Activated T-cell treated with anti-CD3 and anti-CD28 coated beads, Interleukin-2, amount 50 U/mL, for 24 hours (primary cell): Measurements from ENCODE around the gene FSD1.
"Not testable (repeated sequence)": the region's sequence is repeated elsewhere in the genome, so short reads cannot be mapped to it uniquely, and the experiment has no call there.

Experiments used
- DNase-seq: peaks from one replicate; pipeline ENCODE4 v3.0.0-alpha.2; 2020
- H3K27ac Mint-ChIP-seq: 2 replicates; pipeline ENCODE4 v1.8.0; 2020; ENCODE audit warnings: mild to moderate bottlenecking, mixed read lengths
- H3K27me3 Mint-ChIP-seq: 2 replicates; pipeline ENCODE4 v1.8.0; 2020; ENCODE audit warnings: mixed read lengths
- H3K36me3 Mint-ChIP-seq: 2 replicates; pipeline ENCODE4 v1.8.0; 2020; ENCODE audit warnings: low read depth, mixed read lengths
- H3K4me1 Mint-ChIP-seq: 2 replicates; pipeline ENCODE4 v1.8.0; 2020; ENCODE audit warnings: low read depth, mixed read lengths
- H3K4me3 Mint-ChIP-seq: 2 replicates; pipeline ENCODE4 v1.8.0; 2020; ENCODE audit warnings: mild to moderate bottlenecking, moderate library complexity, mixed read lengths
- H3K9me3 Mint-ChIP-seq: 2 replicates; pipeline ENCODE4 v1.8.0; 2020; ENCODE audit warnings: mixed read lengths

FSD1 gene

DNA sequence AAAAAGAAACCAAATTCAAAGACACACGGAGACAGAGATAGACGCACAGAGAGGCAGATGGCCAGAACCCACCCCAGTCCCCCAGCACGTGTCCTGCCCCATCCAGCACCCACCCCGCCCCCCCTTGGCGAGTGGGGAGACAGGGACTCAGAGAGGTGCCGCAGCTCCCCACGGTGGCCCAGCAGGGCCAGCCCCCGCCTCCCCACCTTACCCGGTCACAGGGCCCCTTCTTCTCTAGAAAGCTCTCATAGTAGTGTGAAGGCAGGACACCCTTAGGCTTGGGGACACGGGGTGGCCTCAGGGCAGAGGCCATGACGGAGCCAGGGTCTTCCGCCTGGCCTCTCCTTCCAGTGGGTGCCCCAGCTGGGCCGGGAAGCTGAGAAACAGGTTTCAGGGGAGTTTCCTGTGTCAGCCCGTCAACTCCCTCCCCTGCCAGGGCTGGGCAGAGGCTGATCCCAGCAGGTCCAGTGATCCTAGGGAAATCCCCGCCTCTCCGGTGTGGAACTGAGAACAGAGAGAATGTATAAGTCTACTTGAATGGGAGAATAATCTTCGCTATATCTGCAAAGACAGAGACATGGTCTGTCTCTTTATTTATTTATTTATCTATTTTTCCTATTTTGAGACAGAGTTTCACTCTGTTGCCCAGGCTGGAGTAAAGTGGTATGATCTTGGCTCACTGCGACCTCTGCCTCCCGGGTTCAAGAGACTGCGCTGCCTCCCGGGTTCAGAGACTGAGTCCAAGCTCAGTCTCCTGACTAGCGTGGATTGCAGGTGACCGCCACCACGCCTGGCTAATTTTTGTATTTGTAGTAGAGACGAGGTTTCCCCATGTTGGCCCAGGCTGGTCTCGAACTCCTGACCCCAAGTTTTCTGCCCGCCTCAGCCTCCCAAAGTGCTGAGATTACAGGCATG lies 34.3 kb downstream of the FSD1 start, which contains the start of gene STAP2:
STAP2 (minus strand) TSS at position 387 of the 915 bp plus-strand sequence; CDS start at position 313, 74 bp downstream.
- H3K9me3 Mint-ChIP-seq = peaks cover 8% of the 10 kb centered on the region
- peak; percentile 65 for DNase-seq
- peaks cover 2% of the 10 kb centered on the region for H3K36me3 Mint-ChIP-seq
- H3K4me3 Mint-ChIP-seq = peak within 1 kb of the TSS; percentile 85
- peak within 1 kb of the TSS; percentile 88 for H3K27ac Mint-ChIP-seq
- H3K27me3 Mint-ChIP-seq = no peaks in the 10 kb centered on the region
- H3K4me1 Mint-ChIP-seq = peaks cover 25% of the 10 kb centered on the region

DNA sequence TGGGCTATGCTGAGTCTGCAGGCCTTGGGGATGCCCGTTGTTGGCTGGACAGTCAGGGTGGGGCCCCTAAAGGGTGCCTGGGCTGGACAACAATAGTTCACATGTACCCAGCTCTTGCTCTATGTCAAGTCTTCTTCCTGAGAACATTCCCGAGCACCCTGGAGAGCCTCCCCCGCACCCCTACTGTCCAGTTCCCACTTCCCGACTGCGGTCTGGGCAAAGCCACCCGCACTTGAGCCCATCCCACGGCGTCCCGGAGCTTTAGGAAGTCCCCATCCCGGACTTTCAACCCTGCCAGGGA lies 37.9 kb downstream of the FSD1 start:
- Mint-ChIP-seq H3K27me3 (no peaks in the 10 kb centered on the region), H3K4me1 (peaks cover 36% of the 10 kb centered on the region), H3K36me3 (peaks cover 17% of the 10 kb centered on the region), H3K27ac (peak overlapping the region; percentile 97), H3K9me3 (no peaks in the 10 kb centered on the region), H3K4me3 (peak overlapping the region; percentile 90)
- DNase-seq = no peak

DNA sequence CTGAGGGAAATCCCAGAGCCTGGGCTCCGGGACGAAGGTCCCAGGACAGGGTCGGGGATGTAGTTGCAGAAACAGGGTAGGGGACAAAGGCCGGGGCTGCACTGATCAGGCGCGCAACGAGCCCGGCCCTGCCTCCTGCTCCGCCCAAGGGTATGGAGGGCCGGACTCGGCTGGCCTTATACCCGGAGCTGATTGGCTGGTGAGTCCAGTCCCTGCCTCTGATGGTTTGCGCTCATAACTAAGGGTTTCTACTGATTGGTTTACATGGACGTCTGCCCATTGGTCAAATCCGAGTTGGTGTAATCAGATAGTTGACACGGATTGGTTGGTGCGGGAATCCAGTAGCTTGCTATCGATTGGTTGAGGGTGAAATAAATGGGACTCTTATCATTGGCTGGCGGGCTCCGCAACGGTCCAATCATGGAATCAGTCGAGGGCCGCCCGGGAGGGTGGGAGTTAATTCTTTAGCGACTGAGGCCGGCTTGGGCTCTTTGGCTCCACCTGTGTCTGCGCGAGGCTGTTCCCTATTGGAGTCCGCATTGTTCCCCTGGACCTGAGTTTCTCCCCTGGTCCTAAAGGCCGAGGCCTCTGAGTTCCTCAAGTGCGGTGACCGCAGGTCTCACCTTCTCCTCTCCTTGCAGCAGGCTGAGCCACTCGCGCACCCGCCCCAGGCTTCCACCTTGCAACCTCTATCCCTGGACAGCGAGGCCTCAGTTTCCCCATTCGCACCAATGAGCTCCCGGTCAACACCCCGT lies 38.4 kb downstream of the FSD1 start:
- Mint-ChIP-seq H3K27ac (peak overlapping the region; percentile 97), H3K4me1 (peaks cover 35% of the 10 kb centered on the region), H3K9me3 (no peaks in the 10 kb centered on the region), H3K36me3 (peaks cover 22% of the 10 kb centered on the region), H3K27me3 (no peaks in the 10 kb centered on the region), H3K4me3 (peak overlapping the region; percentile 90)
- peak; percentile 91 for DNase-seq

DNA sequence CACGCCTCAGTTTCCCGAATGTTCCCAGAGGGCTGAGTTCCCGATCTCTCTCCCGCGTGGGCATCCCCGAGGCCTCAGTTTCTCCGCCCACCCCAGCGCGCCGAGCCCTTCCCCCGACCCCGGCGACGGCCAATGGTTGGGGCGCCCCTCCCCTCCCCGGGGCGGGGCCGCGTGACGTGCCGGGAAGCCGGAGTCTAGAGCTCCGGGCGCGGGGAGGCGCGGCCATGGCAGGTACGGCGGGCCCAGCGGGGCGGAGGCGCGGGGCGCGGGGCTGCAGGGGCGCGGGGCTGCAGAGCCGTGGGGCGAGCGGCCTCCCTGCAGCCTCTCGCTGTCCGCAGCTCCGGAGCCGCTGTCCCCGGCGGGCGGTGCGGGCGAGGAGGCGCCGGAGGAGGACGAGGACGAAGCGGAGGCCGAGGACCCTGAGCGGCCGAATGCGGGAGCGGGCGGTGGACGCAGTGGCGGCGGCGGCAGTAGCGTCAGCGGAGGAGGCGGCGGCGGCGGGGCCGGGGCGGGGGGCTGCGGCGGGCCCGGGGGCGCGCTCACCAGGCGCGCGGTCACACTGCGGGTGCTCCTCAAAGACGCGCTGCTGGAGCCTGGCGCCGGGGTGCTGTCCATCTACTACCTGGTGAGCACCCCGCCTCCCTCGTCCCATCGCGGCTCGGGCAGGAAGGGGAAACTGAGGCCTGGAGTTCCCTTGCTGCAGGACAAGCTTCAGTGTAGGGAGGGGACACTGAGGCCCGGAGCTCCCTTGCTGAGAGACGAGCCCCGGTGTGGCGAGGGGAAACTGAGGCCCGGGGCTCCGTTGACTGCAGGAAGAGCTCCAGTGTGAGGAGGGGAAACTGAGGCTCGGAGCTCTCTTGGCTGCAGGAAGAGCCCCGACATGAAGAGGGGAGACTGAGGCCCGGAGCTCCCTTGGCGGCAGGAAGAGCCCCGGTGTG lies 39.2 kb downstream of the FSD1 start, which contains the start of gene MPND:
MPND (plus strand) TSS at position 193 of the 938 bp plus-strand sequence; CDS start at position 225, 32 bp downstream.
- Mint-ChIP-seq H3K9me3 (no peaks in the 10 kb centered on the region), H3K27ac (peak within 1 kb of the TSS; percentile 97), H3K27me3 (no peaks in the 10 kb centered on the region), H3K4me1 (peaks cover 28% of the 10 kb centered on the region), H3K4me3 (peak within 1 kb of the TSS; percentile 90), H3K36me3 (peaks cover 28% of the 10 kb centered on the region)
- DNase-seq = peak; percentile 96

GRCh38 chr19:4345342-4346019 lies 41.1 kb downstream of the FSD1 start:
- Mint-ChIP-seq H3K27me3 (no peaks in the 10 kb centered on the region), H3K4me1 (peaks cover 20% of the 10 kb centered on the region), H3K36me3 (peaks cover 42% of the 10 kb centered on the region), H3K4me3 (peak overlapping the region; percentile 19), H3K9me3 (no peaks in the 10 kb centered on the region), H3K27ac (peak overlapping the region; percentile 26)
- no peak for DNase-seq

DNA sequence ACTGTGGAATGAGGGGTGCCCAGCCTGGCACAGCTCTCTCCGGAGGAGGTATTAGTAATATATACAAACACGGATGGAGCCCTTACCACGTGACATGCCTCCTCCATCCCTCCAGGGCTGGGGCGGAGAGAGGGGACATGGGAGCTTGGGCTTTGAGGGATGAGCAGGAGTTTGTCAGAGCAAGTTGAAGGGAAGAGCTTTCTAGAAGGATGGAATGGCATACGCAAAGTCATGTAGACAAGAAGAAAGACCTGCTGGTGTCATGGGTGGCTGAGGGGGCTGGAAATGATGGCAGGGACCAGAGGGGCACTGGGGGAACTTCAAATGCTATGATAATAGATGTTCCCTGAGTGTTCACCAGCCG lies 41.6 kb downstream of the FSD1 start:
- Mint-ChIP-seq H3K4me3 (no peak overlapping the region), H3K4me1 (peaks cover 20% of the 10 kb centered on the region), H3K27me3 (no peaks in the 10 kb centered on the region), H3K27ac (no peak overlapping the region), H3K9me3 (no peaks in the 10 kb centered on the region), H3K36me3 (peaks cover 44% of the 10 kb centered on the region)
- DNase-seq = no peak

- no peak overlapping the region for H3K27ac Mint-ChIP-seq
- H3K36me3 Mint-ChIP-seq = peaks cover 44% of the 10 kb centered on the region
- H3K4me3 Mint-ChIP-seq = no peak overlapping the region
Measured at GRCh38 chr19:4347521-4347920, 43.1 kb downstream of the FSD1 start.

GRCh38 chr19:4349225-4349624 lies 44.8 kb downstream of the FSD1 start:
- H3K4me3 Mint-ChIP-seq, DNase-seq, H3K27me3 Mint-ChIP-seq, H3K9me3 Mint-ChIP-seq, H3K27ac Mint-ChIP-seq, H3K4me1 Mint-ChIP-seq: not testable (repeated sequence)
- H3K36me3 Mint-ChIP-seq = peaks cover 50% of the 10 kb centered on the region

More at GRCh38 chr19:4347521-4347920, 43.1 kb downstream of the FSD1 start:
- Mint-ChIP-seq H3K4me1 (peaks cover 15% of the 10 kb centered on the region), H3K9me3 (no peaks in the 10 kb centered on the region), H3K27me3 (no peaks in the 10 kb centered on the region)
- no peak for DNase-seq

GRCh38 chr19:4350111-4350510 lies 45.7 kb downstream of the FSD1 start:
- Mint-ChIP-seq H3K27ac (peak overlapping the region; percentile 63), H3K4me3 (no peak overlapping the region), H3K36me3 (peaks cover 54% of the 10 kb centered on the region), H3K9me3 (no peaks in the 10 kb centered on the region), H3K4me1 (peaks cover 5% of the 10 kb centered on the region), H3K27me3 (no peaks in the 10 kb centered on the region)
- no peak for DNase-seq

DNA sequence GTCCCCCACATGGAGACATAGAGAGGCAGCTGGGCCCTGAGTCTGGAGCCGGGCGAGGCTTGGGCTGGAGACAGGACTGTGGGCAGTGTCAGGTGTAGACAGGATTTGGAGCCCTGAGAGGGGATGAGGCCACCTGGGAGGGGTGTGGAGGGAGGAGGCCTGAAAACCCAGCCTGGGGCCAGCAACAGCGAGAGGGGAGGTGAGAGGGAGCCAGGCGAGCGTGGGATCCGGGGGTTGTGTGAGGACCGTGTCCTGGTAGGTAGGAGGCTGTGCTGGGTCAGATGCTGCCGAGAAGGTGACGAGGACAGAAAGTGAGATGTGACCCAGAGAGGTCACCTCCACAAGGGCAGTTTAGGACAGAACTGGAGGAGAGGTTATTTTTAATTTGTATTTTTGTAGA lies 46.3 kb downstream of the FSD1 start:
- Mint-ChIP-seq H3K27ac (peak overlapping the region; percentile 63), H3K36me3 (peaks cover 49% of the 10 kb centered on the region), H3K4me3 (no peak overlapping the region), H3K4me1 (peaks cover 2% of the 10 kb centered on the region), H3K9me3 (no peaks in the 10 kb centered on the region), H3K27me3 (no peaks in the 10 kb centered on the region)
- DNase-seq = no peak

GRCh38 chr19:4352701-4353121 lies 48.3 kb downstream of the FSD1 start:
- peak; percentile 71 for DNase-seq
- Mint-ChIP-seq H3K4me3 (no peak overlapping the region), H3K27me3 (no peaks in the 10 kb centered on the region), H3K36me3 (peaks cover 44% of the 10 kb centered on the region), H3K9me3 (no peaks in the 10 kb centered on the region), H3K4me1 (no peaks in the 10 kb centered on the region), H3K27ac (no peak overlapping the region)

GRCh38 chr19:4354282-4354681 lies 49.9 kb downstream of the FSD1 start:
- Mint-ChIP-seq H3K4me3 (no peak overlapping the region), H3K36me3 (peaks cover 39% of the 10 kb centered on the region), H3K4me1 (no peaks in the 10 kb centered on the region), H3K27ac (no peak overlapping the region), H3K9me3 (no peaks in the 10 kb centered on the region), H3K27me3 (no peaks in the 10 kb centered on the region)
- DNase-seq = no peak

DNA sequence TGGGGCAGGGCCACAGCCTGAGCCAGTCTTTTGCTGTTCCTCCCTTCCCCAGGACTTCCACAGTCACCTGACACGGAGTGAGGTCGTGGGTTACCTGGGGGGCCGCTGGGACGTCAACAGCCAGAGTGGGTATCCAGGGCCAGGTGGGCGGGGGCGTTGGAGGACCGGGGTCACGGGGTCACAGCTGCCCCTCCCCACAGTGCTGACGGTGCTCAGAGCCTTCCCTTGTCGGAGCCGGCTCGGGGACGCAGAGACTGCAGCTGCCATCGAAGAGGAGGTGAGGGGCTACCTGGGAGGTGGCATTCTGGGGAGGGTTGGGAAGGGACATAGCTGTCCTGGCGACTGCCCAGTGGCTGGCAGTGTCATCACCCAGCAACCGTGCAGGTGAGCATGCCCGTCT lies 50.5 kb downstream of the FSD1 start:
- H3K27ac Mint-ChIP-seq = no peak overlapping the region
- no peaks in the 10 kb centered on the region for H3K9me3 Mint-ChIP-seq
- peaks cover 38% of the 10 kb centered on the region for H3K36me3 Mint-ChIP-seq
- H3K27me3 Mint-ChIP-seq = no peaks in the 10 kb centered on the region
- H3K4me3 Mint-ChIP-seq = no peak overlapping the region
- no peak for DNase-seq
- H3K4me1 Mint-ChIP-seq = no peaks in the 10 kb centered on the region
